Peyer's patch (tissue), 4 donors: ENCODE results near the gene WDR83. TPM values are rescaled to one million over a fixed set of nuclear protein-coding genes. Genes with fewer than 3 reads are reported as not detected.
"Not testable (repeated sequence)": the region's sequence is repeated elsewhere in the genome, so short reads cannot be mapped to it uniquely, and the experiment has no call there.

Experiments used
- DNase-seq, 3 donors: peaks; one replicate each; pipeline ENCODE4 v3.0.0-alpha.2; 2017 to 2019
- H3K27ac ChIP-seq, 4 donors: fragments of 200-600 bp; sonication (generic); one replicate each; pipeline ENCODE4 v1.5.1; 2016 to 2019
- H3K27me3 ChIP-seq, 2 donors: fragments of 200-600 bp; sonication (generic); one replicate each; pipeline ENCODE4 v1.5.1; 2019
- H3K36me3 ChIP-seq, 3 donors: fragments of 200-600 bp; sonication (generic); one replicate each; pipeline ENCODE4 v1.5.1; 2016 to 2019
- H3K4me1 ChIP-seq, 4 donors: fragments of 200-600 bp; sonication (generic); one replicate each; pipeline ENCODE4 v1.5.1; 2016 to 2019
- H3K4me3 ChIP-seq, 4 donors: fragments of 200-600 bp; sonication (generic); 1 replicate in 3 of 4; 2 replicates in 1 of 4; pipeline ENCODE4 v1.5.1; 2016 to 2019; ENCODE audit warnings: mild to moderate bottlenecking in 1 of 4
- H3K9me3 ChIP-seq, 4 donors: fragments of 200-600 bp; sonication (generic); one replicate each; pipeline ENCODE4 v1.5.1; 2016 to 2019; ENCODE audit warnings: mild to moderate bottlenecking in 1 of 4
- CTCF ChIP-seq, 6 experiments: fragments of 450-650 bp in 4 of 6; fragments of 200-600 bp in 2 of 6; sonication (generic) in 1 of 6; IDR thresholded peaks; one replicate each; pipeline ENCODE4 v1.5.1; 2017 to 2019; ENCODE audit warnings: antibody characterized with exemption in 6 of 6, mild to moderate bottlenecking in 3 of 6, moderate library complexity in 1 of 6
- POLR2A ChIP-seq, 2 donors: fragments of 450-650 bp; IDR thresholded peaks; one replicate each; pipeline ENCODE4 v1.5.1; 2017; ENCODE audit warnings: antibody characterized with exemption in 2 of 2, mild to moderate bottlenecking in 2 of 2, moderate library complexity in 2 of 2
- total RNA-seq, 4 donors: library from RNA; depleted of rRNA; stranded (reverse); fragments of >200 nt; gene quantifications; one replicate each; pipeline ENCODE4 v1.1.0, GENCODE V29; 2016

WDR83 gene
- total RNA-seq, 4 donors from 2014 or later = 2.8 to 14.0 (median 9.5) TPM

GRCh38 chr19:12711187-12711586 lies 44.6 kb downstream of the WDR83 start:
- Histone ChIP-seq H3K9me3 (no peaks in the 10 kb centered on the region), H3K27me3 (no peaks in the 10 kb centered on the region), H3K4me1 (no peaks in the 10 kb centered on the region), H3K36me3 (peaks cover 0 to 91% (median 0%) of the 10 kb centered on the region in 3 donors), H3K27ac (no peak overlapping the region), H3K4me3 (no peak overlapping the region)
- DNase-seq = no peak
- TF ChIP-seq POLR2A (IDR thresholded peaks at IDR 0.05) (no peak), CTCF (IDR thresholded peaks at IDR 0.05) (no peak)

- peaks cover 0 to 82% (median 0%) of the 10 kb centered on the region in 3 donors for H3K36me3 ChIP-seq
- DNase-seq = not testable (repeated sequence)
Measured at GRCh38 chr19:12712077-12712476, 45.5 kb downstream of the WDR83 start.

GRCh38 chr19:12713304-12713703 lies 46.7 kb downstream of the WDR83 start:
- H3K4me3 ChIP-seq = not testable (repeated sequence)
- peaks cover 0 to 80% (median 0%) of the 10 kb centered on the region in 3 donors for H3K36me3 ChIP-seq

More at GRCh38 chr19:12712077-12712476, 45.5 kb downstream of the WDR83 start:
- H3K4me3 ChIP-seq, H3K27ac ChIP-seq, H3K27me3 ChIP-seq, H3K9me3 ChIP-seq, H3K4me1 ChIP-seq: not testable (repeated sequence)
- TF ChIP-seq CTCF (IDR thresholded peaks at IDR 0.05) = peak in 4 of 6 experiments; percentile 20 to 60 (median 52)

GRCh38 chr19:12715102-12715501 lies 48.5 kb downstream of the WDR83 start:
- Histone ChIP-seq H3K4me3 (no peak overlapping the region), H3K9me3 (no peaks in the 10 kb centered on the region), H3K4me1 (peaks cover 0 to 3% (median 0%) of the 10 kb centered on the region in 4 donors), H3K36me3 (peaks cover 0 to 70% (median 0%) of the 10 kb centered on the region in 3 donors), H3K27ac (no peak overlapping the region), H3K27me3 (no peaks in the 10 kb centered on the region)
- DNase-seq = no peak
- no peak for TF ChIP-seq CTCF (IDR thresholded peaks at IDR 0.05)
- no peak for TF ChIP-seq POLR2A (IDR thresholded peaks at IDR 0.05)

More at GRCh38 chr19:12713304-12713703, 46.7 kb downstream of the WDR83 start:
- DNase-seq, H3K27ac ChIP-seq, H3K4me1 ChIP-seq, H3K9me3 ChIP-seq, H3K27me3 ChIP-seq: not testable (repeated sequence)

- TF ChIP-seq POLR2A (IDR thresholded peaks at IDR 0.05) (no peak), CTCF (IDR thresholded peaks at IDR 0.05) (no peak)
- Histone ChIP-seq H3K4me1 (peaks cover 0 to 11% (median 4%) of the 10 kb centered on the region in 4 donors), H3K9me3 (no peaks in the 10 kb centered on the region), H3K27ac (no peak overlapping the region), H3K4me3 (no peak overlapping the region), H3K36me3 (peaks cover 0 to 61% (median 0%) of the 10 kb centered on the region in 3 donors), H3K27me3 (no peaks in the 10 kb centered on the region)
- no peak for DNase-seq
Measured at GRCh38 chr19:12715929-12716328, 49.3 kb downstream of the WDR83 start.

GRCh38 chr19:12720296-12720695 lies 53.7 kb downstream of the WDR83 start:
- DNase-seq = no peak

More at GRCh38 chr19:12720296-12720695, 53.7 kb downstream of the WDR83 start:
- Histone ChIP-seq H3K27me3 (no peaks in the 10 kb centered on the region), H3K36me3 (peaks cover 0 to 24% (median 0%) of the 10 kb centered on the region in 3 donors), H3K9me3 (no peaks in the 10 kb centered on the region), H3K27ac (peak overlapping the region in 2 of 4 donors; percentile 88 to 91), H3K4me3 (peak overlapping the region in 1 of 4 donors; percentile 89), H3K4me1 (peaks cover 0 to 29% (median 11%) of the 10 kb centered on the region in 4 donors)
- TF ChIP-seq CTCF (IDR thresholded peaks at IDR 0.05) (no peak), POLR2A (IDR thresholded peaks at IDR 0.05) (no peak)
